Islet precursor cell (in vitro differentiated cells): ENCODE data around the gene SLC22A16.
A peak's percentile ranks its signal among the peaks of the same experiment; 100 is the strongest.

ENCODE experiments used
- DNase-seq: peaks from one replicate; pipeline ENCODE4 v3.0.0-alpha.2; 2018

SLC22A16 gene

GRCh38 chr6:110399219-110400071, 77.0 kb downstream of the SLC22A16 start:
- no peak for DNase-seq

GRCh38 chr6:110398778-110399177, 77.6 kb downstream of the SLC22A16 start:
- DNase-seq: no peak

GRCh38 chr6:110395221-110395620, 81.2 kb downstream of the SLC22A16 start:
- no peak for DNase-seq

- no peak for DNase-seq
These were observed 82.0 kb downstream of the SLC22A16 start for GRCh38 chr6:110394409-110394808.

- DNase-seq: no peak
These were observed 83.7 kb downstream of the SLC22A16 start for GRCh38 chr6:110392727-110393126.

GRCh38 chr6:110390404-110390803, 86.0 kb downstream of the SLC22A16 start:
- DNase-seq: no peak

GRCh38 chr6:110389689-110390382, 86.6 kb downstream of the SLC22A16 start:
- DNase-seq: no peak

GRCh38 chr6:110387986-110388385, 88.4 kb downstream of the SLC22A16 start:
- DNase-seq: no peak

GRCh38 chr6:110385458-110385863, 91.0 kb downstream of the SLC22A16 start:
- DNase-seq: no peak

- peak; percentile 78 for DNase-seq
These were observed 97.9 kb downstream of the SLC22A16 start for GRCh38 chr6:110378552-110378951.
